Measurements from ENCODE around the gene TEKTIP1. TPM values are rescaled to one million over a fixed set of nuclear protein-coding genes. Genes with fewer than 3 reads are reported as not detected.

Gene TEKTIP1
- total RNA-seq, 1 experiment from 2014 or later, result not detected

DNA sequence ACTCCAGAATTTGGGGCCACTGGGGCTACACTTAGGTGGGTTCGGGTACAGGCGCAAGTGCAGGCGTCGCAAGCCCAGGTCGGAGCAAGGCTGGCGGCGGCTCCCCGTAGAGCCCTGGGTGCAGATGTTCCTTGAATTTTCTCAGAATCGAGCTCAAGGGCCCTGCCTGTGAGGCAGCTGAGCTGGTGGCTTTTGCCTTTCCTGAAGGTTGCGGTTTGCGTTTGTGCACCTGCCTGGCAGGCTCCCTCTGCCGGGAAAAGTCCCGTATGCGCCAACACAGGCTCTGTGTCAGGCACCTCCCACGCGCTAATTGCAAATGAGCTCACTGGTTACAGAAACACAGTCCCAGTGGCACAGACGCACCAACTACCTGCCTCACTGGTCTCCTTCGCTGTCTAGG, 44.4 kb upstream of the TEKTIP1 start:
- H3K9me3 ChIP-seq (ENCODE audit: control insufficient read depth, insufficient read depth, low read depth, low read length), result no peaks in the 10 kb centered on the region
- BruUV-seq (replicated peaks), result no TSS peak
- ChIA-PET POLR2A (no interaction called here), CTCF (no interaction called here)
- ATAC-seq (no peak), DNase-seq (ENCODE audit: low read depth, low spot score) (no peak)
- intact Hi-C loops (cut with micrococcal nuclease; ENCODE audit: unreplicated experiment), result no loop called here
- H3K36me3 ChIP-seq (ENCODE audit: control insufficient read depth, insufficient read depth, low read length), result no peaks in the 10 kb centered on the region
- in situ Hi-C loops (cut with HindIII; ENCODE audit: low pct_unique_long_range_greater_than_20kb, low sequenced_read_pairs), result no loop called here
- H3K4me1 ChIP-seq (ENCODE audit: control insufficient read depth, insufficient read depth, low read length), result no peaks in the 10 kb centered on the region
- TF ChIP-seq, protein P1, sequence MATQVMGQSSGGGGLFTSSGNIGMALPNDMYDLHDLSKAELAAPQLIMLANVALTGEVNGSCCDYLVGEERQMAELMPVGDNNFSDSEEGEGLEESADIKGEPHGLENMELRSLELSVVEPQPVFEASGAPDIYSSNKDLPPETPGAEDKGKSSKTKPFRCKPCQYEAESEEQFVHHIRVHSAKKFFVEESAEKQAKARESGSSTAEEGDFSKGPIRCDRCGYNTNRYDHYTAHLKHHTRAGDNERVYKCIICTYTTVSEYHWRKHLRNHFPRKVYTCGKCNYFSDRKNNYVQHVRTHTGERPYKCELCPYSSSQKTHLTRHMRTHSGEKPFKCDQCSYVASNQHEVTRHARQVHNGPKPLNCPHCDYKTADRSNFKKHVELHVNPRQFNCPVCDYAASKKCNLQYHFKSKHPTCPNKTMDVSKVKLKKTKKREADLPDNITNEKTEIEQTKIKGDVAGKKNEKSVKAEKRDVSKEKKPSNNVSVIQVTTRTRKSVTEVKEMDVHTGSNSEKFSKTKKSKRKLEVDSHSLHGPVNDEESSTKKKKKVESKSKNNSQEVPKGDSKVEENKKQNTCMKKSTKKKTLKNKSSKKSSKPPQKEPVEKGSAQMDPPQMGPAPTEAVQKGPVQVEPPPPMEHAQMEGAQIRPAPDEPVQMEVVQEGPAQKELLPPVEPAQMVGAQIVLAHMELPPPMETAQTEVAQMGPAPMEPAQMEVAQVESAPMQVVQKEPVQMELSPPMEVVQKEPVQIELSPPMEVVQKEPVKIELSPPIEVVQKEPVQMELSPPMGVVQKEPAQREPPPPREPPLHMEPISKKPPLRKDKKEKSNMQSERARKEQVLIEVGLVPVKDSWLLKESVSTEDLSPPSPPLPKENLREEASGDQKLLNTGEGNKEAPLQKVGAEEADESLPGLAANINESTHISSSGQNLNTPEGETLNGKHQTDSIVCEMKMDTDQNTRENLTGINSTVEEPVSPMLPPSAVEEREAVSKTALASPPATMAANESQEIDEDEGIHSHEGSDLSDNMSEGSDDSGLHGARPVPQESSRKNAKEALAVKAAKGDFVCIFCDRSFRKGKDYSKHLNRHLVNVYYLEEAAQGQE (IDR thresholded peaks at IDR 0.05; ENCODE audit: insufficient read depth in 1 of 2, low read depth in 2 of 2, low read length in 1 of 2), result no peak
- TF ChIP-seq SIN3A (IDR thresholded peaks at IDR 0.05; ENCODE audit: borderline replicate concordance, insufficient read depth, low read depth, low read length) (no peak), POLR2AphosphoS5 (IDR thresholded peaks at IDR 0.05; ENCODE audit: low read depth, low read length) (no peak), TCF7L2 (IDR thresholded peaks at IDR 0.05; ENCODE audit: low read depth, low read length) (no peak)
- TF ChIP-seq, protein P2, sequence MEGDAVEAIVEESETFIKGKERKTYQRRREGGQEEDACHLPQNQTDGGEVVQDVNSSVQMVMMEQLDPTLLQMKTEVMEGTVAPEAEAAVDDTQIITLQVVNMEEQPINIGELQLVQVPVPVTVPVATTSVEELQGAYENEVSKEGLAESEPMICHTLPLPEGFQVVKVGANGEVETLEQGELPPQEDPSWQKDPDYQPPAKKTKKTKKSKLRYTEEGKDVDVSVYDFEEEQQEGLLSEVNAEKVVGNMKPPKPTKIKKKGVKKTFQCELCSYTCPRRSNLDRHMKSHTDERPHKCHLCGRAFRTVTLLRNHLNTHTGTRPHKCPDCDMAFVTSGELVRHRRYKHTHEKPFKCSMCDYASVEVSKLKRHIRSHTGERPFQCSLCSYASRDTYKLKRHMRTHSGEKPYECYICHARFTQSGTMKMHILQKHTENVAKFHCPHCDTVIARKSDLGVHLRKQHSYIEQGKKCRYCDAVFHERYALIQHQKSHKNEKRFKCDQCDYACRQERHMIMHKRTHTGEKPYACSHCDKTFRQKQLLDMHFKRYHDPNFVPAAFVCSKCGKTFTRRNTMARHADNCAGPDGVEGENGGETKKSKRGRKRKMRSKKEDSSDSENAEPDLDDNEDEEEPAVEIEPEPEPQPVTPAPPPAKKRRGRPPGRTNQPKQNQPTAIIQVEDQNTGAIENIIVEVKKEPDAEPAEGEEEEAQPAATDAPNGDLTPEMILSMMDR (IDR thresholded peaks at IDR 0.05), result no peak
- no peak overlapping the region for H3K4me3 ChIP-seq (ENCODE audit: low read depth in 2 of 2, low read length in 2 of 2)
- H3K27ac ChIP-seq (ENCODE audit: low read length), result no peak overlapping the region
- no peaks in the 10 kb centered on the region for H3K27me3 ChIP-seq (ENCODE audit: control insufficient read depth, insufficient read depth, low read length)

- Histone ChIP-seq H3K4me3 (ENCODE audit: low read depth in 2 of 2, low read length in 2 of 2) (no peak overlapping the region), H3K4me1 (ENCODE audit: control insufficient read depth, insufficient read depth, low read length) (no peaks in the 10 kb centered on the region), H3K27me3 (ENCODE audit: control insufficient read depth, insufficient read depth, low read length) (no peaks in the 10 kb centered on the region), H3K9me3 (ENCODE audit: control insufficient read depth, insufficient read depth, low read depth, low read length) (no peaks in the 10 kb centered on the region), H3K27ac (ENCODE audit: low read length) (no peak overlapping the region), H3K36me3 (ENCODE audit: control insufficient read depth, insufficient read depth, low read length) (no peaks in the 10 kb centered on the region)
- DNase-seq (ENCODE audit: low read depth, low spot score) (no peak), ATAC-seq (no peak)
- no peak for TF ChIP-seq SIN3A (IDR thresholded peaks at IDR 0.05; ENCODE audit: borderline replicate concordance, insufficient read depth, low read depth, low read length)
- TF ChIP-seq, protein P1 (IDR thresholded peaks at IDR 0.05; ENCODE audit: insufficient read depth in 1 of 2, low read depth in 2 of 2, low read length in 1 of 2), result no peak
- no peak for TF ChIP-seq POLR2AphosphoS5 (IDR thresholded peaks at IDR 0.05; ENCODE audit: low read depth, low read length)
- no peak for TF ChIP-seq TCF7L2 (IDR thresholded peaks at IDR 0.05; ENCODE audit: low read depth, low read length)
- TF ChIP-seq, protein P2 (IDR thresholded peaks at IDR 0.05), result no peak
- CTCF ChIA-PET, result no interaction called here
- POLR2A ChIA-PET, result no interaction called here
- BruUV-seq (replicated peaks), result no TSS peak
- in situ Hi-C loops (cut with HindIII; ENCODE audit: low pct_unique_long_range_greater_than_20kb, low sequenced_read_pairs) (no loop called here), intact Hi-C loops (cut with micrococcal nuclease; ENCODE audit: unreplicated experiment) (no loop called here)
These were observed 42.3 kb upstream of the TEKTIP1 start for GRCh38 chr19:3496392-3497273.
